MM.1S (cell line): Measurements from ENCODE around the gene FCHSD2.

Source experiments
- DNase-seq: peaks from one replicate; pipeline ENCODE4 v3.0.0-alpha.2; 2015
- H2AFZ ChIP-seq: fragments of 300-600 bp; sonication (generic); 2 replicates; pipeline ENCODE4 v1.6.0; 2016; ENCODE audit warnings: antibody characterized with exemption, low read length
- H3F3A ChIP-seq: fragments of 300-600 bp; sonication (generic); 2 replicates; pipeline ENCODE4 v1.6.1; 2016; ENCODE audit warnings: mild to moderate bottlenecking, antibody characterized with exemption, low read length, moderate library complexity, mixed read lengths; ENCODE audit not compliant: insufficient read depth
- H3K27ac ChIP-seq: fragments of 300-600 bp; sonication (generic); 2 replicates; pipeline ENCODE4 v1.5.1; 2016; ENCODE audit warnings: mild to moderate bottlenecking, low read length
- H3K27me3 ChIP-seq: fragments of 300-600 bp; sonication (generic); replicated peaks from 2 replicates; pipeline ENCODE4 v1.6.0; 2016; ENCODE audit warnings: low read length; ENCODE audit not compliant: insufficient read depth
- H3K36me3 ChIP-seq: fragments of 300-600 bp; sonication (generic); replicated peaks from 2 replicates; pipeline ENCODE4 v1.6.1; 2016; ENCODE audit warnings: mild to moderate bottlenecking, low read length, mixed read lengths; ENCODE audit not compliant: insufficient read depth
- H3K4me1 ChIP-seq: fragments of 300-600 bp; sonication (generic); 2 replicates; pipeline ENCODE4 v1.6.1; 2016; ENCODE audit warnings: low read length, mixed read lengths
- H3K4me2 ChIP-seq: fragments of 300-600 bp; sonication (generic); 2 replicates; pipeline ENCODE4 v1.6.0; 2016; ENCODE audit warnings: low read depth, low read length
- H3K4me3 ChIP-seq: fragments of 300-600 bp; sonication (generic); 2 replicates; pipeline ENCODE4 v1.5.1; 2016; ENCODE audit warnings: low read length, mixed read lengths
- H3K79me2 ChIP-seq: fragments of 300-600 bp; sonication (generic); 2 replicates; pipeline ENCODE4 v1.6.1; 2016; ENCODE audit warnings: mixed run types, low read length, mixed read lengths
- H3K9ac ChIP-seq: fragments of 300-600 bp; sonication (generic); 2 replicates; pipeline ENCODE4 v1.6.1; 2016; ENCODE audit warnings: low read length, mixed read lengths
- H3K9me2 ChIP-seq: fragments of 300-600 bp; sonication (generic); replicated peaks from 2 replicates; pipeline ENCODE4 v1.6.1; 2016; ENCODE audit warnings: mild to moderate bottlenecking, low read length, mixed read lengths; ENCODE audit not compliant: insufficient read depth
- H3K9me3 ChIP-seq: fragments of 300-600 bp; sonication (generic); replicated peaks from 2 replicates; pipeline ENCODE4 v1.6.1; 2016; ENCODE audit warnings: mild to moderate bottlenecking, low read length, mixed read lengths; ENCODE audit not compliant: insufficient read depth
- H4K20me1 ChIP-seq: fragments of 300-600 bp; sonication (generic); 2 replicates; pipeline ENCODE4 v1.6.1; 2016; ENCODE audit warnings: mild to moderate bottlenecking, low read length, moderate library complexity, mixed read lengths; ENCODE audit not compliant: insufficient read depth
- EZH2 ChIP-seq: fragments of 300-600 bp; sonication (generic); optimal IDR thresholded peaks from 2 replicates; pipeline ENCODE3; 2017; ENCODE audit warnings: low read depth, mild to moderate bottlenecking, antibody characterized with exemption, low read length, mixed read lengths
- EZH2phosphoT487 ChIP-seq: fragments of 300-600 bp; sonication (generic); IDR thresholded peaks from 2 replicates; pipeline ENCODE4 v1.6.1; 2018; ENCODE audit warnings: antibody characterized with exemption, low read length
- TF ChIP-seq, protein P1 (sequence below): fragments of 300-600 bp; sonication (generic); IDR thresholded peaks from 2 replicates; pipeline ENCODE4 v1.5.1; 2016; ENCODE audit warnings: antibody characterized with exemption, low read length, mixed read lengths

The FCHSD2 gene

DNA sequence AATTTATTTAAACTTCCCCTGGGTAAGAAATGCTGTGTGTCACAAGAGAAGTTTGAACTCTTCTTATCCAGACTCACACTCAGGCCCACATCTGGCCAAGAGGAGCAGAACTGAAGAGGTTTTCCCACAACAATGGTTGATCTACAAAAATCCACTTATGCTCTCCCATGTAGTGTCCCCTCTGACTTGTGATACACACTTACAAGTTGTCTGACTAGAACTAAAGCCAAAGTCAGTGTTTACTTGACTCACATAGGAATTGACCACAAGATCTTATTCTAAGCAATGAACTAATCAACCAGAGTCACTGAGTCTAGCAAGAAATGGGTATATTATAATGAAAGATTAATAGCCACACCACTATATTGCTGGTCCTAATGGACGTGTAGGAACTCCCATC lies 194.9 kb downstream of the FCHSD2 start:
- no peak for TF ChIP-seq EZH2phosphoT487
- TF ChIP-seq, protein P1, sequence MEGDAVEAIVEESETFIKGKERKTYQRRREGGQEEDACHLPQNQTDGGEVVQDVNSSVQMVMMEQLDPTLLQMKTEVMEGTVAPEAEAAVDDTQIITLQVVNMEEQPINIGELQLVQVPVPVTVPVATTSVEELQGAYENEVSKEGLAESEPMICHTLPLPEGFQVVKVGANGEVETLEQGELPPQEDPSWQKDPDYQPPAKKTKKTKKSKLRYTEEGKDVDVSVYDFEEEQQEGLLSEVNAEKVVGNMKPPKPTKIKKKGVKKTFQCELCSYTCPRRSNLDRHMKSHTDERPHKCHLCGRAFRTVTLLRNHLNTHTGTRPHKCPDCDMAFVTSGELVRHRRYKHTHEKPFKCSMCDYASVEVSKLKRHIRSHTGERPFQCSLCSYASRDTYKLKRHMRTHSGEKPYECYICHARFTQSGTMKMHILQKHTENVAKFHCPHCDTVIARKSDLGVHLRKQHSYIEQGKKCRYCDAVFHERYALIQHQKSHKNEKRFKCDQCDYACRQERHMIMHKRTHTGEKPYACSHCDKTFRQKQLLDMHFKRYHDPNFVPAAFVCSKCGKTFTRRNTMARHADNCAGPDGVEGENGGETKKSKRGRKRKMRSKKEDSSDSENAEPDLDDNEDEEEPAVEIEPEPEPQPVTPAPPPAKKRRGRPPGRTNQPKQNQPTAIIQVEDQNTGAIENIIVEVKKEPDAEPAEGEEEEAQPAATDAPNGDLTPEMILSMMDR, result no peak
- no peak for TF ChIP-seq EZH2
- DNase-seq, result no peak
- H3F3A ChIP-seq, result no peaks in the 10 kb centered on the region

DNA sequence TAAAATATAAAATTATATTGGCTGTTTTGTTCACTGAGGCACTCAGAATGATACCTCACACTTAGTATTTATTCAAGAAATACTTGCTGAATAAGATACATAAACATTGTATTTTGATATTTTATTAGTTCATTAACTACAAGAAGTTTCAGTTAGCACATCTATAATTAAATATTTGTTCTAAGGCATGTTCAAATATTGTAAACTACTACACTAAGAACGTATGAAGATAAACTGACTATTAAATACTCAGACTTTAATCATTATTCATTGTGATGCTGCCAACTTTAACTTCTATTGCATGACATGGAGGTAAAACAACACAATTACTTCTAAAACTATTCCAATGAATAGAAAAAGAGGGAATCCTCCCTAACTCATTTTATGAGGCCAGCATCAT lies 198.5 kb downstream of the FCHSD2 start:
- H3K4me3 ChIP-seq, result no peak overlapping the region
- H3K27me3 ChIP-seq, result no peaks in the 10 kb centered on the region
- no peak for TF ChIP-seq EZH2
- TF ChIP-seq, protein P1, result no peak
- no peak for TF ChIP-seq EZH2phosphoT487
- H3K79me2 ChIP-seq, result peaks cover 17% of the 10 kb centered on the region; the same call in 1 of the 2 replicates
- H3K9me2 ChIP-seq, result no peaks in the 10 kb centered on the region
- no peak overlapping the region for H3K27ac ChIP-seq
- no peak overlapping the region for H2AFZ ChIP-seq
- no peak overlapping the region for H3K4me2 ChIP-seq
- H3F3A ChIP-seq, result no peaks in the 10 kb centered on the region
- H3K9ac ChIP-seq, result no peak overlapping the region
- H3K36me3 ChIP-seq, result no peaks in the 10 kb centered on the region
- no peaks in the 10 kb centered on the region for H3K4me1 ChIP-seq
- no peaks in the 10 kb centered on the region for H3K9me3 ChIP-seq
- H4K20me1 ChIP-seq, result no peaks in the 10 kb centered on the region
- no peak for DNase-seq

More for the DNA sequence above, 194.9 kb downstream of the FCHSD2 start:
- Histone ChIP-seq H3K4me2 (no peak overlapping the region), H3K36me3 (no peaks in the 10 kb centered on the region; the same call in 1 of the 2 replicates), H4K20me1 (no peaks in the 10 kb centered on the region), H3K9me3 (no peaks in the 10 kb centered on the region), H3K79me2 (peaks cover 18% of the 10 kb centered on the region), H3K27me3 (no peaks in the 10 kb centered on the region), H3K9ac (no peak overlapping the region), H3K9me2 (no peaks in the 10 kb centered on the region), H3K27ac (no peak overlapping the region), H2AFZ (no peak overlapping the region), H3K4me1 (no peaks in the 10 kb centered on the region), H3K4me3 (no peak overlapping the region)

DNA sequence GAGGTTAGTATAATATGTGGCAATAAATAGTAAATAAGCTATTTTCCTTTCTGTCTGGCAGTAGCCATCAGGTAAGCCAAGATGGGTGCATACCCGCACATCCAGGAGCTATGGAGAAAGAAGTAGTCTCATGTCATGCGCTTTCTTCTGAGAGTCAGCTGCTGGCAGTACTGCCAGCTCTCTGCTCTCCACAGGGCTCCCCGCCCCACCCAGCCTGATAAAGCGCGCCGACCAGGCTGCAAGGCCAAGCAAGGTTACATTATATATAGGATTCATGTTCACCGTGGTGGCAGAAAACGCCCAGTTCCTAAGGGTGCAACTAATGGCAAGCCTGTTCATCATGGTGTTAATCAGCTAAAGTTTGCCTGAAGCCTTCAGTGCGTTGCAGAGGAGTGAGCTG lies 201.7 kb downstream of the FCHSD2 start:
- Histone ChIP-seq H3K36me3 (no peaks in the 10 kb centered on the region), H3K79me2 (peaks cover 8% of the 10 kb centered on the region), H3K27ac (no peak overlapping the region), H3K9ac (no peak overlapping the region), H3K4me3 (no peak overlapping the region), H3K27me3 (no peaks in the 10 kb centered on the region), H2AFZ (no peak overlapping the region), H3K9me2 (no peaks in the 10 kb centered on the region), H4K20me1 (no peaks in the 10 kb centered on the region), H3F3A (no peaks in the 10 kb centered on the region), H3K4me2 (no peak overlapping the region), H3K4me1 (no peaks in the 10 kb centered on the region), H3K9me3 (no peaks in the 10 kb centered on the region)
- no peak for DNase-seq
- TF ChIP-seq EZH2phosphoT487, result no peak
- TF ChIP-seq, protein P1, result no peak
- no peak for TF ChIP-seq EZH2
